Activated gamma-delta T cell (primary cell): Measurements from ENCODE around the gene NAB1.
A peak's percentile ranks its signal among the peaks of the same experiment; 100 is the strongest.
"Not testable (repeated sequence)": the region's sequence is repeated elsewhere in the genome, so short reads cannot be mapped to it uniquely, and the experiment has no call there.

Experiments
- DNase-seq: peaks from one replicate; lab custom pipeline; 2025; lab: John Stamatoyannopoulos, UW
- total RNA-seq, 2 donors: gene quantifications; one replicate each; lab custom pipeline; 2026; lab: John Stamatoyannopoulos, UW

Gene NAB1, protein sequence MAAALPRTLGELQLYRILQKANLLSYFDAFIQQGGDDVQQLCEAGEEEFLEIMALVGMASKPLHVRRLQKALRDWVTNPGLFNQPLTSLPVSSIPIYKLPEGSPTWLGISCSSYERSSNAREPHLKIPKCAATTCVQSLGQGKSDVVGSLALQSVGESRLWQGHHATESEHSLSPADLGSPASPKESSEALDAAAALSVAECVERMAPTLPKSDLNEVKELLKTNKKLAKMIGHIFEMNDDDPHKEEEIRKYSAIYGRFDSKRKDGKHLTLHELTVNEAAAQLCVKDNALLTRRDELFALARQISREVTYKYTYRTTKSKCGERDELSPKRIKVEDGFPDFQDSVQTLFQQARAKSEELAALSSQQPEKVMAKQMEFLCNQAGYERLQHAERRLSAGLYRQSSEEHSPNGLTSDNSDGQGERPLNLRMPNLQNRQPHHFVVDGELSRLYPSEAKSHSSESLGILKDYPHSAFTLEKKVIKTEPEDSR
- 50.3 to 55.0 reads per million in 2 donors for total RNA-seq

- DNase-seq, result peak; percentile 60
These were observed at the start of gene NAB1 for GRCh38 chr2:190649035-190649797. TSS of gene NAB1 (plus strand) at chr2:190649083. CDS start at chr2:190659177, 10,094 bp downstream.

DNA sequence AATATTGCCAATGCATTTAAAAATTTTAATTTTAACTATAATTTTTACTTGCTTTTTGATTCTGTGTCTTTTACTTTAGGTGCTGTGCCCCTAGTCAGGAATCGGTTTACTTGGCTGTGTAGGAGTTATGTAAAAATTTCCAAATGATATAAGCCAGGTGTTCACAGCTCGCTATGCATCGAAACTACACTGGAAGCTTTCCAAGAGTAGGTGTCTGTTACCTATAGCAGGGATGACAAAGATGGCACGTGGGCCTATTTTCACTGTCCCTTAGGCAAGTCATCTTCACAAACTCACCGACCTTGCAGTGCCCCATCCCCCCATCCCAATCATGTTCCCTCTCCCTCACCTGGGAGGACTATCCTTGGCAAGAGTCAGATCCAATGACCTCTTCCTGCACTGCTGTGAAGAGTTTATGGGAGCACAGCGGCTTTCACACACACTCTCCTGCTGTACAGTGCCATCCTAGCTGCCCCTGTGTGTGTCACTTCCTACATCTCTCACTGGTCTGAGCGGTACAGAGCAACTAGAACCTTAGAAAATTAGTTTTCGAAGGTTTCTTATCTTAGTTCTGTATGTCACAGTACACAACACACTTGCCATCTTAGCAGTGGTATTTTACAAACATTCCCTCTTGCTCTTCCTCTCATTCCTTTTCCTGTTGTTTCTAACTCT, 49.2 kb upstream of the NAB1 start:
- DNase-seq, result no peak

DNA sequence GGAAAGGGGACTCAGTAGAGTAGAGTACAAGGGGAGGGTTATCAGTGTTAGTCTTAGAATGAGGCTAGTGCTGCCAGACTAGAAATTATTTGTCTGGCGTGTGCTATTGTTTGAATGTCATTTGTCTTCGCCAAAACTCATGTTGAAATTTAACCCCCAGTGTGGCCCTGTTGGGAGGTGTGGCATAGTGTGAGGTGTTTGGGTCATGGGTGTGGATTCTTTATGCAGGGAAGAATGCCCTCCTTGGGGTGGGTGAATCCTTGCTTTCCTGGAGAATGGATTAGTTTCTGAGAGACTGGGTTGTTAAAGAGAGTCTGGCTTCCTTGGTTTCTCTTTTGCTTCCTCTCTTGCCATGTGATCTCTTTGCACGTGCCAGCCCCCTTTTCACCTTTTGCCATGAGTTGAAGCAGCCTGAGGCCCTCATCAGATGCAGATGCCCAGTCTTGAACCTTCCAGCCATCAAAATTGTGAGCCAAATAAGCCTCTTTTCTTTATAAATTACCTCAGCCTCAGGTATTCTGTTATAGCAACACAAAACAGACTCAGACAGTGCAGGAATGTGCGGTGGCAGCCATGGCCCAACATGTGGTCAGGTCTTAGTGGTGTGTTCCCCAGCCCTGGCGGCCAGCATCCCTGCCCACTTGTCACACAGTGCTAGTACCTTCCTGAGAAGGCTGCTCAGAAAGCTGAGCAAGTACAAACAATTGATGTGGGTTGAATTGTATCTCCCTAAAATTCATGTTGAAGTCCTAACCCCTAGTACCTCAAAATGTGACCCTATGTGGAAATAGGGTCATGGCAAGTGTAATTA, 48.4 kb upstream of the NAB1 start:
- DNase-seq, result no peak

DNA sequence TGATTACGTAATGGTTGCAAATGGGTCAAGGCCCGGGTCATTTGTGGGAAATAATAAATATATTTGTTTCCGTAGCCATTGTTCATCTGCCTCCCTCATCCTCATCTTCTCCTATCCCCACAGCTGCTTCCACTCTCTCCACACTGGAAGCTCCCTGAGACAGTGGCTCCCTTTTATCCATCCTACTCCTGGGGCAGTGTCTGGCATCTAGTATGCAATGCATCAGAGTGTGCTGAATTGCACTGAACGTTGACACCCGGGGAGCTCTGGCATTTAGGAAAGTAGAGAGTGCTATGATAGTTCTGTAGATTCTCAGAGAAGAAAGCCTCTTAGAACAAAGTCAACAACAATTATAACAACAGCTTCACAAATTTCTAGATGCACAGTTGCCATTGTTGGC, 45.5 kb upstream of the NAB1 start:
- DNase-seq, result no peak

DNA sequence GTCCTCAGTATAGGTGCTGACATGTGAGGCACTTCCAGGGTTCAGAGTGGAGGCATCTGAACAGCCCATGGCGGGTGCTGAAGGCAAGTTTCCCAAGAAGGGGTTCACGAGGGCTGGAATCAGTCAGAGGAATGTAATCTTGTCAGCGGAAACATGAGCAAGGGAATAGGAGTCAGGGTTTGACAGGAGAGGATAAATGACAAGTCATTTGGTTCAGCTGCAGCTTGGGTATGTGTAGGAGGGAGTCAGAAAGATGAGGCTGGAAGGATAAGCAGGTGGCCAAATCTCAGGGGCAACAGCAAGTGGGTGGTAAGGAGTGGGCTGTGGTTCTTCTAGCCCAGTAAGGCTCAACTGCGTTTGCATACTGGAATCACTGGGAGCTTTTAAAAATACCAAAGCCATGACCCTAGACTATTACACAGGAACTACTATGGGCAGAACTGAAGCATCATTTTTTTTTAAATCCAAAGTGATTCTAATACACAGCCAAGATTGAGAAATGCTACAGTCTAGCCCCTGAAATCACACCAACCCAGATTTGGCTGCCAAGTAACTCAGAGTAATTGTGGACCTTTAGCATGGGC, 41.8 kb upstream of the NAB1 start:
- no peak for DNase-seq

DNA sequence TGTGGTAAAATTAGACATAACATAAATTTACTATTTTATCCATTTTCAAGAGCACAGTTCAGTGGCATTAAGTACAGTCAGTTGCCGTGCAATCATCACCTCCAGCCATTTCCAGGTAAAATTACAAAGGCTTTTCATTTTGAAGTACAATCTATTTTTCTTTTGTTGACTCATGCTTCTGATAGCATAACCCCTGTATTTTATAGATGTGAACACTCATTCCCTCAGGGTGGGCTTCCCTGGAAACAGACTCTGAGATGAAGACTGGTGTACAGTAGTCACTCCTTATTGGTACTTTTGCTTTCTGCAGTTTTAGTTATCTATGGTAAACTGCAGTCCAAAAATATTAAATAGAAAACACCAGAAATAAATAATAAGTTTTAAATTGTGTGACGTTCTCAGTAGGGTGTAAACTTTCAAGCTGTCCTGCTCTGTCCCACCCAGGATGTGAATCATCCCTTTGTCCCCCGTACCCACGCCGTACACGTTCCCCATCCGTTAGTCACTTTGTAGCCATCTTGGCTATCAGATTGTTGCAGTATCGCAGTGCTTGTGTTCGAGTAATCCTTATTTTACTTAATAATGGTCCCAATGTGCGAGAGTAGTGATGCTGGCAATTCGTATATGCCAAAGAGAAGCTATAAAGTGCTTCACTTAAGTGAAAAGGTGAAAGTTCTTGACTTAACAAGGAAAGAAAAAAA, 41.1 kb upstream of the NAB1 start:
- DNase-seq, result no peak

DNA sequence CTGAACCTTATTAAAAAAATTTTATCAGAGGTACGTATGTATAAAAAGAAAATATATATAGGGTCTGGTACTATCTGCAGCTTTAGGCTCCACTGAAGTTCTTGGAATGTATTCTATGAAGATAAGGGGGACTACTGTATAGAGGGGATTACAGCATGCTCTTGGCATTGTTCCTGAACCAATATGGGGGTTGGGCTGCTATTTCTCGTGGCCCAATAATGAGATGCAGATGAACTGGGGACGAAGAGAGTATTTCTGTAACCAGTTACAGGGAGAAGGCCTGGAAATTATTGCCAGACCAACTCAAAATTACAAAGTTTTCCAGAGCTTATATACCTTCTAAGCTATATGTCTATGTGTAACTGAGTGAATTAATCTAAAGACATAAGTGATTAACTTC, 40.0 kb upstream of the NAB1 start:
- DNase-seq, result not testable (repeated sequence)

GRCh38 chr2:190609397-190609796, 39.5 kb upstream of the NAB1 start:
- DNase-seq, result not testable (repeated sequence)

DNA sequence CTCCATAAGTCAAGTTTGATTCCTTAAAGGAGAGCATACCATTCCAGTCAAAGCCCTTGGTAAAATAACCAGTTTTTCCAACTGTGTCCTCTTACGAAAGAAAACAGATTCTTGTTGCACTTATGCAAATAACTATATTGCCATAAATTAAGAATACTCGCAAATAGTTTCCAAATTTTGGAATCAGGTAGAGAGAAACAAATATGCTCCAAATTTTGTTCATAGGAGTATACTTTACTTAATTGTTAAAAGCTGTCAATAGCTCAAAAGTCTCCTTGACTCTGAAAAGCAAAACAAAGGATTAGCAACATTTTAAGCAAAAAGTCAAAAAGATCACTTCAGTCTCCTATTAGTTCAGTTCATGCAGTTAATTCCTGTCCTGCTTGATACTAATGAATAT, 38.4 kb upstream of the NAB1 start:
- DNase-seq, result not testable (repeated sequence)

DNA sequence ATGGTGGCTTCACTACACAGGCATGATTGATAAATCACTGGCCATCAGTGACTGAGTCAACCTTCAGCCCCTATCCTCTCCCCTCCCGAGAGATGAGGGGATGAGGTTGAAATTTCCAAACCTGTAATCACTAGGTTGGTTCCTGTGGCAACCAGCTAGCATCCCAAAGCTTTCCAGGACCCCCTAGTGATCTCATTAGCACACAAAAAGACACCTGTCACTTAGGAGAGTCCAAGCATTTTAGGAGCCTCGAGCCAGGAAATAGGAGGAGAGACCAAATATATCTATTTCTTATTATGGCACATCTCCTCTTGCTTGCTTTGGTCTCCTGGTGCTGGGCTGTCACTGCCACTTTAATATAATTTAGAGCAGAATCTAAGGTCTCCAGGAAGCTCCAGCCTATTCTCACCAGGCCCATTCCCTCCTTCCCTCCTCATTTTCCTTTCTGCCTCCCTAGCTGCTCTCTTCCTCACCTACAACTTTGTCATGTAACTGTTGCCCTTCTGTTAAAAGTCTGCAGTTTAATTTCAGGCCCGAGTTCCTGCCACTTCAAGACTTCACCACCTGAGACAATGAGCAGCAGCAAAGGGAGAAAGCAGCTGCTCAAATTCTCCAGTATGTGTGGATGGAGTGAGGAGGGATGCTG, 33.2 kb upstream of the NAB1 start:
- no peak for DNase-seq

GRCh38 chr2:190618030-190618429, 30.9 kb upstream of the NAB1 start:
- DNase-seq, result no peak

DNA sequence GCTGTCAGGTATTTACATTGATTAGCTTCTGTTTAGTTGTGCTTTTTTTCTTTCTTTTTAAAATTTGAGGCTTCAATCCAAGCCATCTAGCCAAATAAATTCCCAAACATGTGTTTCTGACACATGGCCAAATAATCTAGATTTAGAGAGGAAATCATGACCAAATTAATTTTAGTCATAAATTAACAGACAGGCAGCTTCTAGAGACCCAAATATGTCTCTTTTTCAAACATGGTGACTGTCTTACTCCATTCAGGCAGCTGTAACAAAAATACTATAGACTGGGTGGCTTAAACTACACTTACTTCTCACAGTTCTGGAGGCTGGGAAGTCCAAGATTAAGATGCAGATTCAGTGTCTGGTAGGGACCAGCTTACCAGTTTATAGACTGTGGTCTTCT, 23.2 kb upstream of the NAB1 start:
- no peak for DNase-seq

DNA sequence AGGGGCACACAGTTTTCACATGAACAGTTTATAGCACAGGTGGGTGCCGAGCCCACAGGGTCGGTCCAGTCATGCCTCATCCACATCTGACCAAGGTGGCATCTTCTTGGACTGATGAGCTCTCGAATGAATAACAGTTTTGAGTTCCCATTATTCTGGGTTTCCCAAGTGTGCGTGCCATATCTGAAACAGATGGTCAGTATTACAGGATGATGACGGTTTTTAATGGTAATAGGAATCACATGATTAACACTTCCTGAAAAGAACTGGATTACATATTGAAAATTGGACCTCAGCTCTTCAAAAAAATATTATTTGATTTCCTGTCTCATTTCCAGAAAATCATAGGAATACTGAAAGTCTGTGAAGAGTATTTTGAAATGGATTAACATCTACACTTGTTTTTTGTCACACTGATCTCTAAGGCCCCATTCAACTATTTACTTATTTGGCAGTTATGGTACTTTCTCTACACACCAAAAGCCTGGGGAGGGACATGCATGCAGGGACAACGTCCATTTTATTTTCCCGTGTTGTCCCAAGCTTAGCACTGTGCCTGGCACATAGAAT, 22.2 kb upstream of the NAB1 start:
- DNase-seq, result no peak

- peak; percentile 8 for DNase-seq
These were observed 21.2 kb upstream of the NAB1 start for GRCh38 chr2:190627448-190628412.

- DNase-seq, result no peak
These were observed 20.1 kb upstream of the NAB1 start for GRCh38 chr2:190628591-190629319.

- no peak for DNase-seq
These were observed 14.5 kb upstream of the NAB1 start for GRCh38 chr2:190634381-190634780.

DNA sequence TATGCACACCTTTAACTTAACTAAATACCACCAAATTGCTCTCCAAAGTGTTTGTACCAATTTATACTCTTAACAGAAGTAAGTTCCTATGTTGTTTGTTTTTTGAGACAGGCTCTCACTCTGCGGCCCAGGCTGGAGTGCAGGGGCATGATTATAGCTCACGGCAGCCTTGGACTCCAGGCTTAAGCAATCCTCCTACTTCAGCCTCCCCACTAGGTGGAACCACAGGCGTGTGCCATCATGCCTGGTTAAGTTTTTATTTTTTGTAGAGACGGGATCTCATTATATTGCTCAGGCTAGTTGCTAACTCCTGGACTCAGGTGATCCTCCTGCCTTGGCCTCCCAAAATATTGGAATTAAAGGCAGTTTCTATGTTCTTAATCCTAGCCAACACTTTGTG, 13.1 kb upstream of the NAB1 start:
- no peak for DNase-seq

DNA sequence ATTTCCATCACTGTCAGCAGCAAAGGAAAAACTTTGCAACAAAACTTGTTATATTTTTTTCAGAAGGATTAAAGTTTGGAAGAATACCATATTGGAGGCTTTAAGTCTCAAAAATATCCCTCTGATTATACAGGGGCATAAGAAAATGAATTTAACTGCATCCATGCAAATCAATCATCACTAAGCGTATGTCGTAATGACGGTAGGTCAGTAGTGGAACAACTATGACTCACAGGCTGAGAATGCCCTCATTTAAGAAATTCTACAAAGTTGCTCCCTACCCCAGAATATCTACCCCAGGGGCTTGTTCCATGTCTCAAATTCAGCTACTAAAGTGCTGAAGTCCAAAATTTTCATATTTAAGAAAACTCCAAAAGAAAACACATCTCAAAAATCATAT, 12.5 kb upstream of the NAB1 start:
- DNase-seq, result no peak
